CD4-positive, alpha-beta T cell treated with Interleukin-2 at 100 ng/mL for 4 hours (primary cell): ENCODE measurements around the gene TRDMT1.

Experiments
- DNase-seq: peaks from one replicate; pipeline ENCODE4 v3.0.0-alpha.2; 2020; ENCODE audit warnings: low spot score

TRDMT1 gene

DNA sequence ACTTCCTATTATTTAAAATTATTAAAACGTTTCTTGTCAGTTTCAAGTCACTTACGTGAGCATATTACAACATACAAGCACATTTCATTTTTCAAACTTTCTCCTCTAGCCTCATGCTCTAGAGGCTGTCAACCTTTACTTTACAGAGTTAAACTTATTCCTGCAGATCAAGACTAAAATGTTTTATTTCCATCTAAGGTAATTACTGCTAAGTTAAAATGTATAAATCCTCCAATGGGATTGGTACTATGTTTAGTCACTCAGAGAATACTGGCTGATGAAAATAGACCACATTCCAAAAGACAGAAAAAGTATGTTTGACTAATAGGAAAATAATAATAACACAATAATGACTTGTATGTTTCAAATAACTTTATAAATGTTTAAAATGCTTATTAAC is 8.4 kb upstream of the TRDMT1 start:
- DNase-seq, result no peak

GRCh38 chr10:17209302-17209701 is 7.8 kb upstream of the TRDMT1 start:
- no peak for DNase-seq

DNA sequence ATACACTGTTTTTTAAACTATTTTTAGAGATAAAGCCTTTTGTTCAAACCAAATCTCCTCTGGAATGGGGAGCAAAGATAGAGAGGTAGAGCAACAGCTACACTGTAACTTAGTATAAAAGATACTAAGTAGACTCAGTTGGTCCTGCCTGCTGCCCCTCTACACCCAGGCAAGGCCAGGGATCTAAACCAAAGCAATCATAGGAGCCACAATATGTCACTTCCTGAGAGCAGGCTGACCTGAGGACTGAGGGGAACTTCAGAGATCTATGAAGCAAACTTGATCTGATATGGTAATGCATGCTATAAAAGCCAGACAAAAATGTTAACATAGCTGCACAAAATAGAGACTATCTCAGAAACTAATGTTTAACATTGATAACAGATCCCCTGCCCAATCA is 7.0 kb upstream of the TRDMT1 start:
- no peak for DNase-seq

- DNase-seq, result peak; percentile 88
Observed at GRCh38 chr10:17206210-17206709, 4.8 kb upstream of the TRDMT1 start.

- DNase-seq, result peak; percentile 14
Observed at GRCh38 chr10:17203416-17203815, 1.9 kb upstream of the TRDMT1 start.

DNA sequence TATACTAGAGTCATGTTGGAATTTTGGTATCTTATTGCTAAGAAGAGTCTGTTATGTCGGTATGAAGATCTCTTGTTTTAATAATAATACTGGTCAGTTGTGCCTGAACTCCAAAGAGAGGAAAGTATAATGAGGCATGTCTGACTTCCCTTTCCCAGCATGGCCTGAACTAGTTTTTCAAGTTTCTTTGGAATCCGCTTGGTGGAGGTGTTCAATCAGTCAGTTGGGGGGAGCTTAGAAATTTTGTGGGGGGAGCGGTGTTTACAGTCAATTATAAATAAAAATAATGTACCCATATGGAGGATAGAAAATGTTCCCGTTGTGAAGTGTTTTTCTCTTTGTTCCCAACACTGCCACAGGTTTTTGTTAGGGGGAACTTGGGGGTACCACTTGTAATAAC is 1.5 kb upstream of the TRDMT1 start:
- DNase-seq, result no peak

DNA sequence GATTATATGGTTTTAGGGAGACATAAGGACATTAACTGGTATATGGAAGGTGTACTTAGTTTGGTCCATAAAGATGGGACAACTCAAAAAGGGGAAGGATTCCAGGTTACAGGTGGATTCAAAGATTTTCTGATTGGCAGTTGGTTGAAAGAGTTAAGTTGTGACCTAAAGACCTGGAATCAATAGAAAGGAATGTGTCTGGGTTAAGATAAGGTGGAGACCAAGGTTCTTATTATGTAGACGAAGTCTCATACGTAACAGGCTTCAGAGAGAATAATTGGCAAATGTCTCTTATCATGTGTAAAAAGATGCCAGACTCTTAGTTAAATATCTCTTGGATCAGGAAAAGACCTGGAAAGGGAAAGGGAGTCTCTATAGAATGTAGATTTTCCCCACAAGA is 1.0 kb upstream of the TRDMT1 start:
- no peak for DNase-seq

GRCh38 chr10:17201794-17202116 is 283 bp upstream of the TRDMT1 start:
- DNase-seq, result no peak

DNA sequence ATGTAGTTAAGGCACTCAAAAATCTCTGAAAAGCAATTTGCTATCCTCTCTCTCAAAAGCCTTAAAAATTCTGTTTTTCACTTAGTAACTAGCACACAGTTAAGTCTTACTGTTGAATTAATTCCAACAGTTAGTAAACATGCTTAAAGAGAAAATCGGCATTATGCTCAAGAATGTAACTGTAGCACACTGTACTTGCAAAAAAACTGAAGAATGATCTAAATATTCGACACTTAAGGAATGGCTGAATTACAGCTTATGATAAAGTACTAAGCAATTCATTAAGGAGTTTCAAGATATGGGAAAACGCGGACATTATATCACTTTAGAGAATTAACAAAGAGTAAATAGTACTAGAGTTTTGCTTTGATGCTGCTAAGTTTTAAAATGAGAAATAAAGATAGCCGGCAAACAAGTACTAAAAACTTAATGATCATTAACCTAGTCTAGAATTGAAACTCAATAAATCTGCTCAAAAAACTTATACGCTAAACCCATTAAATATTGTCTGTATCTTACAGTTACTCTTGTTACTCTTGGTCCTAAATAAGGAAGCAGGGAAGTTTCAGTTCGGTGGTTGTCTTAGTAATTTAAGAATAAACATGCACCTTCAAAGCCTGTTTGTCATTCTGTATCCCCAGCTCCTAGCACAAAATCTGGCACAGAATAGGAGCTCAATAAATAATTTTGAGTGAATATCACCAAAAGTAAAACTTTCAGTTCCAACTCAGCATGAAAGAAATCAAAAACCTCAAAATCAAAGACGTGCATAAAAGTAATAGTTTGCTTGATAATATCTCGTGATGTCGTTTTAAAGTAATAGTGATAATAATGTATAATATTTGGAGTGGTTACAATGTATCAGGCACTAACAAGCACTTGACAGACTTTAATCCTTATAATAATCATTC is 1.2 kb downstream of the TRDMT1 start:
- DNase-seq, result no peak

DNA sequence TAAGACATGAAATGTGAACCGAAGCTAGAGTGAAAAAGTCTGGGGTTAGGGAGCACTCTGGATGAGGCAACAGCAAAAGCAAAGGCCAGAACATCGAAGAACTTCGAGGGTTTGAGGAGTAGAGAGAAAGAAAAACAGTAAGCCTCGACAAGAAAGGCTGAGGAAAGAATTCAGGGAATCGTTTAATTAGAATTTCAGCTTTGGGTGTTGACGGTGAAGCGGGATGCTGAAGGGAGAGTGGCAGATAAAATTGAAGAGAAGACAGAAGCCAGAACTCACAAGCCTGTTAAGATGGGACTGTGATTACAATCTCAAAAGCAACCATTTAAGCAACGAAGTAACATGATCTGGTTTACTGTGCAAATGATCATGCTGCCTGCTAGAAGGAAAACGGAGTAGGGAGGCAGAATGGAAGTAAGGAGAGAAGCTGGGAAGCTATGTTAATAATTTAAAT is 2.1 kb downstream of the TRDMT1 start:
- DNase-seq, result no peak

DNA sequence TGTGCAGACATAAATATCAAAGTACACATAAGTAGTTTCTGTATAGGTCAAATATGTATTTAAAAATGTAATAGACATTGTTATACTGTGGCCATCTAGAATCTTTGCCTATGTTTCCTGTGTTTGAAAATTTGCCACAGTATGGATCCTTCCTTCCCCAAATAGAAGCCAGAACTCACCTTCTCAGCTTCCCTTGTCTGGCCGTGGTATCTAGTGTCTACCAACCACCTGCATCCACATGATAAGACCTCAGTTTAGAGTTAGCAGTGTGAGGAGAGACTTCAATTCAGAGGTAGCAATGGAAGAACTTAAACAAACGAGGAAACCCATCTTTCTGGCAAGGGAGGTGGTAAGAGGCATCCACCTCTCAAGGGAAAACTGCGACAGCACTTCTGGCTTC is 4.9 kb downstream of the TRDMT1 start:
- no peak for DNase-seq

DNA sequence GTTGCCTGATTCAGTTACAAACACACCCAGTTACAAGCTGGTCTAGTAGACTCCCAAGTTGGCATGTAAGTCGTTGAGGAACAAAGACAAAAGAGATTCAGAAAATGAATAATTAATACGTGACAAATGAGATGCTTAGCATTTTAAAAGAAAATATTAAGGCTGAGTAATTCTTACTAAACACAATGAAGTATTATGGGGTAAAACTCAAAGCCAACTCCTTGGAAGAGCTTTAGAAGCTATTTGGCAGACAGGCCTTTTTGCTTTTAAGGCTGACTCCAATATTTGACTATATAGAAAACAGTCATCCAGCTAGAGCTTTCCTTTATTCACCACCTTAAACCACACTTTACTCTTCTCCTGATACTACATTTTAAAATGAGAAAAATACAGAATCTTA is 5.4 kb downstream of the TRDMT1 start:
- DNase-seq, result no peak

GRCh38 chr10:17195083-17195482 is 6.4 kb downstream of the TRDMT1 start:
- no peak for DNase-seq

- DNase-seq, result no peak
Observed at GRCh38 chr10:17190602-17191001, 10.9 kb downstream of the TRDMT1 start.

- no peak for DNase-seq
Observed at GRCh38 chr10:17188644-17189172, 12.8 kb downstream of the TRDMT1 start.

GRCh38 chr10:17185873-17186272 is 15.6 kb downstream of the TRDMT1 start:
- DNase-seq, result no peak

DNA sequence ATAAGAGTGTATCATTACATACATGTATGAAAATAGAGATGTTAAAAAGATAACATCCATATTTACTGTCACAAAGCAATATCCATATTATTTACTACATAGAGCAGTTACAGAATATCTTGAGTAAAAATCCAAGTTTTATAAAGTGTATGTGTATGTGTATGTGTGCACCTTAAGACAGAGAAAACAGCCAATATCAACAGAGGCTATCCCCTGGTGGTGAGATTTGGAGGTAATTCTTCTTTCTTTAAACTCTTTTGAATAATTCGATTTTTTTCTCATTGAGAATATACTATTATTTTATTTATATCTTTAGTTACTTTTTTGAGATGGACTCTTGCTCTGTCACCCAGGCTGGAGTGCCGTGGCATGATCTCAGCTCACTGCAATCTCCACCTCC is 18.4 kb downstream of the TRDMT1 start:
- no peak for DNase-seq

DNA sequence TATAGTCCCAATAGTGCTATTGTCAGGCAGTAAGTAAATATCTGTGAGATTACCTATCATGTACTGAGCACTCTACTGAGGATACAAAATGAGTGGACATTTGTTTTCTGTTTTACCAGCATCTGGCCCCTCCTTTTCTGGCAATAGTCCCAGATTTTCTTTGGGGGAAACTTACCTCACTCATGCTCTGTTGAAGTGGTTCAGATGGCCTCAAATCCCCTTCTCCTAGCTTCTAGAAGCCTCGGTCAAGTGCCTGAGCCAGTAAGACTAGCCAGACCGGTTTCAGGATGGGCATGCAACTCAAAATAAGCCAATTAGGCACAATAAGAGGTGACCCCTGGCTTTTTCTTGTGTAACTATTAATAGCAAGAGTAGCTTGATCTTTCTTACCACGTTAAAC is 19.7 kb downstream of the TRDMT1 start:
- no peak for DNase-seq

GRCh38 chr10:17181110-17181509 is 20.4 kb downstream of the TRDMT1 start:
- no peak for DNase-seq

DNA sequence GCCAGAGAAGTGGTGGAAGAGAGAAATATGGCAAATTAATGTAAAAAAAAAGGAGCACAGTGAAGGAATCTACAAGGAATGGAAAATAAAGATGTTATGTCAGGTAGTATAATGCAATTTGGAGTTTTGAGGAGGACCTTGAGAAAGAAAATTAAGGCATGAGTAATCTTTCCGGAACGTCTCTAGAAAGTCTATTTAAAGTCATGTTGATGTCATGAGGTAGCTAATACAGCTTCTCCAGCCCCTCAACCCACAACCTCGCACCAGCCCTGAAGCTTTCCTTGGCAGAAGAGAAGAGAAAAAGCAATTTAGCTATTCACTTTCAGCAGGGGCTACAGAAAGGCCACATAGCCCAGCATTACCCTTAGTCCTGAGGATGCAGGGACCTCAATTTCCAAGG is 22.5 kb downstream of the TRDMT1 start:
- no peak for DNase-seq

GRCh38 chr10:17178006-17178405 is 23.5 kb downstream of the TRDMT1 start:
- no peak for DNase-seq

DNA sequence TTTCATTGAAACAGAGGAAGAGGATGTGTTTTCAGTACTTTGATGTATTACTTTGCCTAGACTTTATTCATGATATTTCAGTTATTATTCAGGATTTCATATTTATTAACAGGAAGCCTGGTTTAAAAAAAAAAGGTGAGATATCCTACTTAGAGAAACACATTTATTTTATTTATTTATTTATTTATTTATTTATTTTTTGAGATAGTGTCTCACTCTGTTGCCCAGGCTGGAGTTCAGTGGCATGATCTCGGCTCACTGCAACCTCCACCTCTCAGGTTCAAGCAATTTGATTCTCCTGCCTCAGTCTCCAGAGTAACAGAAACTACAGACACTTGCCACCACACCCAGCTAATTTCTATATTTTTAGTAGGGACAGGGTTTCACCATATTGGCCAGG is 24.5 kb downstream of the TRDMT1 start:
- DNase-seq, result no peak

DNA sequence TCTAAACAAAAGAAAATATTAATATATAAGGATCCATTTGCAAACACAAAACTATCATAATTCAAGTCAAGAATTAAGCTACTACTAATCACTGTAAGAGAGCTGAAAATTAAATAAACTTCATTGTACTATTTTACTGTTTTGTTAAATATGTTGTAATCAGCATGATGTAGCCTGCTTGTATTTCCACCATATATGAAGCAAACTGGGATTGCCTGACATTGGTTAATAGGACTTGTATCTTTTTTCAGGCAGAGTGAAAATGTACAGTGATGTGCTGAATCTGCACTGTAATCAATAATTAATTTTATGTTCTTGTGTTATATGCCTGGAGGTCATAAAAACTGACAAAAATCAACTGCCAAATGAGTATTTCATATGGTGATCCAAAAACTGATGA is 25.4 kb downstream of the TRDMT1 start:
- DNase-seq, result no peak

DNA sequence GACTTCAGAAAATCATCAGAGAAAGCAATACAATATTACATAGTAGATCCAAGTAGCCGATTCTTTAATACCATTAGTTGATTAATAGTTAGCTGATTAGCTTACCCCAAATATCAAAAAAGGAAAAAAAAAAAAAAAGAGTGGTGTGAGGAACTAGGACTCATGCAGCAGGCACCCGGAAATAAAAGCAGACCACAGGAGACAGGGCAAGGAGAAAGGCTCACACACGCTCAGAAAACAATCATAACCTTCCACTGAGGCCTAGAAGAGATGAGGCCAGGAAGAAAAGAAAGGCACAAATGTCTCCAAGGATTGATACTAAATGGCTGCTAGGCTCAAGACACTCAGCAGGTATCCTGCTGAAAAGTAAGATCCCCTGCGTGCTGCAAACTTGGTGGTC is 25.9 kb downstream of the TRDMT1 start:
- no peak for DNase-seq
